HL-60 (cell line): ENCODE results near the gene MTFR1L.

ENCODE experiments used
- CTCF ChIP-seq: IDR thresholded peaks from one replicate; pipeline ENCODE4 v1.5.1; 2011; ENCODE audit warnings: low read length, control low read depth, inconsistent platforms; ENCODE audit not compliant: insufficient read depth
- GABPA ChIP-seq: IDR thresholded peaks from 2 replicates; pipeline ENCODE4 v1.6.1; 2012; ENCODE audit warnings: low read depth
- POLR2AphosphoS5 ChIP-seq: IDR thresholded peaks from 2 replicates; pipeline ENCODE4 v1.6.1; 2012; ENCODE audit warnings: low read depth
- SPI1 ChIP-seq: IDR thresholded peaks from 2 replicates; pipeline ENCODE4 v1.6.1; 2012; ENCODE audit warnings: low read depth, mild to moderate bottlenecking, borderline replicate concordance
- TF ChIP-seq, protein P1 (sequence below): IDR thresholded peaks from 2 replicates; pipeline ENCODE4 v1.6.1; 2012; ENCODE audit warnings: low read depth; ENCODE audit not compliant: insufficient replicate concordance

DNA sequence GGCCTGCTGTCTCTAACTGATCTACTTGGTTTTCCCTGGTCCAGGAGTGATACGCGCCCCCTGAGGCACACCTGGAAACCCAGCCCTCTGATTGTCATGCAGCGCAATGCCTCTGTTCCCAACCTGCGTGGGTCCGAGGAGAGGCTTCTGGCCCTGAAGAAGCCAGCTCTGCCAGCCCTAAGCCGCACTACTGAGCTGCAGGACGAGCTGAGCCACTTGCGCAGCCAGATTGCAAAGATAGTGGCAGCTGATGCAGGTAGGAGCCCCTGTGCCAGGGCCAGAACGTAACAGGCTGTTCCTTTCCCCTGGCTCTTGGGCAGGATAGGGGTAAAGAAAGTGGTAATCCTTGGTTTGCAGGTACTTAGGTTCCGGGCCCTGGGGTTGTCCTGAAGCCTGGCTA, 6.8 kb downstream of the MTFR1L start:
- TF ChIP-seq CTCF, result no peak
- TF ChIP-seq, protein P1, sequence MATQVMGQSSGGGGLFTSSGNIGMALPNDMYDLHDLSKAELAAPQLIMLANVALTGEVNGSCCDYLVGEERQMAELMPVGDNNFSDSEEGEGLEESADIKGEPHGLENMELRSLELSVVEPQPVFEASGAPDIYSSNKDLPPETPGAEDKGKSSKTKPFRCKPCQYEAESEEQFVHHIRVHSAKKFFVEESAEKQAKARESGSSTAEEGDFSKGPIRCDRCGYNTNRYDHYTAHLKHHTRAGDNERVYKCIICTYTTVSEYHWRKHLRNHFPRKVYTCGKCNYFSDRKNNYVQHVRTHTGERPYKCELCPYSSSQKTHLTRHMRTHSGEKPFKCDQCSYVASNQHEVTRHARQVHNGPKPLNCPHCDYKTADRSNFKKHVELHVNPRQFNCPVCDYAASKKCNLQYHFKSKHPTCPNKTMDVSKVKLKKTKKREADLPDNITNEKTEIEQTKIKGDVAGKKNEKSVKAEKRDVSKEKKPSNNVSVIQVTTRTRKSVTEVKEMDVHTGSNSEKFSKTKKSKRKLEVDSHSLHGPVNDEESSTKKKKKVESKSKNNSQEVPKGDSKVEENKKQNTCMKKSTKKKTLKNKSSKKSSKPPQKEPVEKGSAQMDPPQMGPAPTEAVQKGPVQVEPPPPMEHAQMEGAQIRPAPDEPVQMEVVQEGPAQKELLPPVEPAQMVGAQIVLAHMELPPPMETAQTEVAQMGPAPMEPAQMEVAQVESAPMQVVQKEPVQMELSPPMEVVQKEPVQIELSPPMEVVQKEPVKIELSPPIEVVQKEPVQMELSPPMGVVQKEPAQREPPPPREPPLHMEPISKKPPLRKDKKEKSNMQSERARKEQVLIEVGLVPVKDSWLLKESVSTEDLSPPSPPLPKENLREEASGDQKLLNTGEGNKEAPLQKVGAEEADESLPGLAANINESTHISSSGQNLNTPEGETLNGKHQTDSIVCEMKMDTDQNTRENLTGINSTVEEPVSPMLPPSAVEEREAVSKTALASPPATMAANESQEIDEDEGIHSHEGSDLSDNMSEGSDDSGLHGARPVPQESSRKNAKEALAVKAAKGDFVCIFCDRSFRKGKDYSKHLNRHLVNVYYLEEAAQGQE, result no peak
- TF ChIP-seq POLR2AphosphoS5, result no peak
- no peak for TF ChIP-seq GABPA
- TF ChIP-seq SPI1, result no peak
